NK-92 treated with Interleukin-12 subunit alpha and Interleukin-12 subunit beta, amount 100 ng/mL, for 24 hours (cell line): Measurements from ENCODE around the gene MYO5C.

Experiments used
- DNase-seq: peaks from one replicate; lab custom pipeline; 2025; lab: John Stamatoyannopoulos, UW

Gene MYO5C

DNA sequence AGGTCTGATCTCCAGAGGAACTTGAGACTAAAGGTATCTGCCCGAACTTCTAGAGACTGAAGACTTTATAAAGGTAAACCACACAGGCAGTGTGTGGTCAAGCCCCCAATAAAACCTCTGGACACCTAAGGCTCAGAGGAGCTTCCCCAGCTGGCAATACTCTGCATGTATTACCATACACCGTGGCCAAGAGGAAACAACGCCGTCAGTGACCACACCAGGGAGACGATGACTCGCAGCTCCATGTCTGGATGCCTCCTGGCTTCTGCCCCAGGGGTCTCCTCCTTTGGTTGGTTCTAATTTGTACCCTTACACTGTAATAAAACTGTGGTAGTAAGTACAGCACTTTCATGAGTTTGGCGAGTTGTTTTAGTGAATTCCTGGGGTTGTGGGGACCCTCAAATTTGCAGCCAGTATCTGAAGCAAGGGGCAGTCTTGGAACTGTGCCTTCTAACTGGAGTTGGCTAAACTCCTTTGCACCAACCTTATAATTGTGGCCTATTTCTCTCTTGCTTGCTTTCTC lies 150.9 kb downstream of the MYO5C start:
- DNase-seq = no peak

DNA sequence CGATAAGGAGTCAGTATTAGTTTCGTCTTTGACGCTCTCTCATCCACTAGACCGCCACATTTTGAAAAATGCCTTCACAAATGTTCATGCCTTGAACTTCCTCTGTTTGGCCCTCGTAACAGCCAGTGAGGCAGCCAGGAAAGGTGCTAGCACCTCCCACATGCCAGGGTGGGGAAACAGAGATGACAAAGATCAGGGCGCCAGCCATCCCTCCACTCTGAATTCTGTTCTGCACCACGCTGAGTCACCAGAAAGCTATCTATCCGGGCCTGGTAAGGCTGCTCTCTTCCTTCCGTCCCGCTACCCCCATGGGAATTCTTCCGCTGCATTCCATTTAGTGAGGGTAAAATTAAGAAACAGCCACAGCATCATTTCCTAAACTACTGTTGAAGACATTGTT lies 151.7 kb downstream of the MYO5C start:
- DNase-seq = no peak
